ENCODE measurements around the gene FLT1. TPM values are rescaled to one million over a fixed set of nuclear protein-coding genes. Genes with fewer than 3 reads are reported as not detected.

The FLT1 gene
- total and polyA plus RNA-seq, 2 of the 13 experiments (the other 11 are each of a cell fraction or from before 2014, with no cell fraction given), result 0.02 TPM; not detected in 1

DNA sequence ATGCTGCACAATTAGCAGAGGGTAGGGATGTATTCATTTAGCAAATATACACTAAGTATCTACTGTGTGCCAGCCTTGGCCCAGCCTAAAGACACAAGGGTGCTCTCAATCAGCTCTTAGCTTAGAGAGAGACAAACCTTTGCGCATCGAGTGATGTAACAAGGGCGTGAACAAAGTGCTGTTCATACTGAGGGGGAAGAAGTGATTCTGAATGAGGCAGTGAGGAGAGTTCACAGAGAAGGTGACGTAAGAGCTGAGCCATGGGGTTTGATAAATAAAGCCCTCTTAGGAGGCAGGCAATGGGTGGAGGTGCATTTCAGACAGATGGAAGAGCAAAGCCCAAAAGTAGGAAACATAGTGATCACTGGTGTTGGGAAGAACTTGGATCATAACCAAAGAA lies 68.5 kb downstream of the FLT1 start:
- Histone ChIP-seq H3K4me2 (ENCODE audit: low read depth, low read length) (no peak overlapping the region), H3K79me2 (ENCODE audit: insufficient read depth, low read length) (no peaks in the 10 kb centered on the region), H2AFZ (ENCODE audit: low read length) (no peak overlapping the region), H3K36me3 (replicated peaks in 1 of 2; ENCODE audit: control insufficient read depth in 1 of 2, insufficient read depth in 2 of 2, low read length in 2 of 2) (no peaks in the 10 kb centered on the region), H3K9me3 (ENCODE audit: low read length) (no peaks in the 10 kb centered on the region), H3K4me1 (ENCODE audit: insufficient read depth, low read length) (no peaks in the 10 kb centered on the region), H3K9ac (ENCODE audit: insufficient read depth, low read depth, low read length) (no peak overlapping the region), H3K27me3 (ENCODE audit: control insufficient read depth in 1 of 2, insufficient read depth in 2 of 2, low read length in 2 of 2) (no peaks in the 10 kb centered on the region), H4K20me1 (ENCODE audit: insufficient read depth, low read length) (no peaks in the 10 kb centered on the region), H3K27ac (ENCODE audit: extremely low read length, insufficient read depth, low read length) (no peak overlapping the region), H3K4me3 (replicated peaks in 1 of 3; ENCODE audit: insufficient read depth in 1 of 3, low read depth in 2 of 3, low read length in 3 of 3) (no peak overlapping the region)
- FAIRE-seq (no peak), ATAC-seq (no peak), DNase-seq (ENCODE audit: low spot score) (no peak)
- no TSS peak for BruUV-seq (replicated peaks)
- TF ChIP-seq, protein P1, sequence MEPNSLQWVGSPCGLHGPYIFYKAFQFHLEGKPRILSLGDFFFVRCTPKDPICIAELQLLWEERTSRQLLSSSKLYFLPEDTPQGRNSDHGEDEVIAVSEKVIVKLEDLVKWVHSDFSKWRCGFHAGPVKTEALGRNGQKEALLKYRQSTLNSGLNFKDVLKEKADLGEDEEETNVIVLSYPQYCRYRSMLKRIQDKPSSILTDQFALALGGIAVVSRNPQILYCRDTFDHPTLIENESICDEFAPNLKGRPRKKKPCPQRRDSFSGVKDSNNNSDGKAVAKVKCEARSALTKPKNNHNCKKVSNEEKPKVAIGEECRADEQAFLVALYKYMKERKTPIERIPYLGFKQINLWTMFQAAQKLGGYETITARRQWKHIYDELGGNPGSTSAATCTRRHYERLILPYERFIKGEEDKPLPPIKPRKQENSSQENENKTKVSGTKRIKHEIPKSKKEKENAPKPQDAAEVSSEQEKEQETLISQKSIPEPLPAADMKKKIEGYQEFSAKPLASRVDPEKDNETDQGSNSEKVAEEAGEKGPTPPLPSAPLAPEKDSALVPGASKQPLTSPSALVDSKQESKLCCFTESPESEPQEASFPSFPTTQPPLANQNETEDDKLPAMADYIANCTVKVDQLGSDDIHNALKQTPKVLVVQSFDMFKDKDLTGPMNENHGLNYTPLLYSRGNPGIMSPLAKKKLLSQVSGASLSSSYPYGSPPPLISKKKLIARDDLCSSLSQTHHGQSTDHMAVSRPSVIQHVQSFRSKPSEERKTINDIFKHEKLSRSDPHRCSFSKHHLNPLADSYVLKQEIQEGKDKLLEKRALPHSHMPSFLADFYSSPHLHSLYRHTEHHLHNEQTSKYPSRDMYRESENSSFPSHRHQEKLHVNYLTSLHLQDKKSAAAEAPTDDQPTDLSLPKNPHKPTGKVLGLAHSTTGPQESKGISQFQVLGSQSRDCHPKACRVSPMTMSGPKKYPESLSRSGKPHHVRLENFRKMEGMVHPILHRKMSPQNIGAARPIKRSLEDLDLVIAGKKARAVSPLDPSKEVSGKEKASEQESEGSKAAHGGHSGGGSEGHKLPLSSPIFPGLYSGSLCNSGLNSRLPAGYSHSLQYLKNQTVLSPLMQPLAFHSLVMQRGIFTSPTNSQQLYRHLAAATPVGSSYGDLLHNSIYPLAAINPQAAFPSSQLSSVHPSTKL (CRISPR knock-in tag; IDR thresholded peaks at IDR 0.05), result no peak
- TF ChIP-seq KLF12 (CRISPR knock-in tag; IDR thresholded peaks at IDR 0.05; ENCODE audit: borderline replicate concordance) (no peak), TOPORS (CRISPR knock-in tag; IDR thresholded peaks at IDR 0.05) (no peak), BRCA1 (CRISPR knock-in tag; IDR thresholded peaks at IDR 0.05) (no peak), ASH2L (IDR thresholded peaks at IDR 0.05; ENCODE audit: insufficient read length, low read depth, low read length) (no peak), CBX2 (IDR thresholded peaks at IDR 0.05; ENCODE audit: low read depth, low read length) (no peak), CBX2 (CRISPR knock-in tag; IDR thresholded peaks at IDR 0.05; ENCODE audit: low read depth) (no peak), CSRNP2 (CRISPR knock-in tag; conservative IDR thresholded peaks at IDR 0.05; ENCODE audit: low read depth) (no peak)
- TF ChIP-seq, protein P2, sequence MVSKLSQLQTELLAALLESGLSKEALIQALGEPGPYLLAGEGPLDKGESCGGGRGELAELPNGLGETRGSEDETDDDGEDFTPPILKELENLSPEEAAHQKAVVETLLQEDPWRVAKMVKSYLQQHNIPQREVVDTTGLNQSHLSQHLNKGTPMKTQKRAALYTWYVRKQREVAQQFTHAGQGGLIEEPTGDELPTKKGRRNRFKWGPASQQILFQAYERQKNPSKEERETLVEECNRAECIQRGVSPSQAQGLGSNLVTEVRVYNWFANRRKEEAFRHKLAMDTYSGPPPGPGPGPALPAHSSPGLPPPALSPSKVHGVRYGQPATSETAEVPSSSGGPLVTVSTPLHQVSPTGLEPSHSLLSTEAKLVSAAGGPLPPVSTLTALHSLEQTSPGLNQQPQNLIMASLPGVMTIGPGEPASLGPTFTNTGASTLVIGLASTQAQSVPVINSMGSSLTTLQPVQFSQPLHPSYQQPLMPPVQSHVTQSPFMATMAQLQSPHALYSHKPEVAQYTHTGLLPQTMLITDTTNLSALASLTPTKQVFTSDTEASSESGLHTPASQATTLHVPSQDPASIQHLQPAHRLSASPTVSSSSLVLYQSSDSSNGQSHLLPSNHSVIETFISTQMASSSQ (IDR thresholded peaks at IDR 0.05; ENCODE audit: low read depth), result no peak
- TF ChIP-seq, protein P2 (CRISPR knock-in tag; IDR thresholded peaks at IDR 0.05; ENCODE audit: borderline replicate concordance), result no peak
- 38% methylated on average over 4 of the region's 4 CpGs for WGBS (ENCODE audit: low lambda C conversion rate)
- ChIA-PET POLR2A (no interaction called here), CTCF (ENCODE audit: low intra/inter-chr PET ratio, low total read pairs) (no interaction called here)
- intact Hi-C loops (cut with micrococcal nuclease; ENCODE audit: unreplicated experiment), result no loop called here
- in situ Hi-C loops (cut with HindIII; ENCODE audit: extremely low pct_ligation_motif_present, low pct_unique_long_range_greater_than_20kb), result no loop called here
